DOHH2 (cell line): ENCODE results near the gene SMIM9.

ENCODE experiments used
- H3F3A ChIP-seq: fragments of 200-600 bp; sonication (generic), shearing (Covaris generic); 2 replicates; pipeline ENCODE4 v1.6.0; 2016; ENCODE audit warnings: antibody characterized with exemption, mild to moderate bottlenecking; ENCODE audit not compliant: control insufficient read depth, insufficient read depth
- H3K27ac ChIP-seq: fragments of 200-600 bp; sonication (generic); 2 replicates; pipeline ENCODE4 v1.5.1; 2014; ENCODE audit warnings: low read depth, mild to moderate bottlenecking, low read length, moderate library complexity
- H3K27me3 ChIP-seq: fragments of 200-600 bp; sonication (generic); 2 replicates; pipeline ENCODE4 v1.6.1; 2014; ENCODE audit warnings: mild to moderate bottlenecking, low read length, mixed read lengths; ENCODE audit not compliant: control insufficient read depth
- H3K36me3 ChIP-seq: fragments of 200-600 bp; sonication (generic); 2 replicates; pipeline ENCODE4 v1.6.1; 2014; ENCODE audit warnings: mild to moderate bottlenecking, low read length, moderate library complexity, mixed read lengths; ENCODE audit not compliant: control insufficient read depth
- H3K4me1 ChIP-seq: fragments of 200-600 bp; sonication (generic); 2 replicates; pipeline ENCODE4 v1.6.1; 2014; ENCODE audit warnings: mild to moderate bottlenecking, low read length, mixed read lengths; ENCODE audit not compliant: control insufficient read depth
- H3K4me2 ChIP-seq: fragments of 200-600 bp; sonication (generic); 2 replicates; pipeline ENCODE4 v1.6.0; 2014; ENCODE audit warnings: mild to moderate bottlenecking, low read length, moderate library complexity
- H3K4me3 ChIP-seq: fragments of 200-600 bp; sonication (generic); 2 replicates; pipeline ENCODE4 v1.5.1; 2014; ENCODE audit warnings: mild to moderate bottlenecking, low read length, mixed read lengths
- H3K79me2 ChIP-seq: fragments of 200-600 bp; sonication (generic); 2 replicates; pipeline ENCODE4 v1.6.1; 2014; ENCODE audit warnings: mild to moderate bottlenecking, low read length, mixed read lengths; ENCODE audit not compliant: control insufficient read depth
- H3K9me2 ChIP-seq: fragments of 200-600 bp; sonication (generic); replicated peaks from 2 replicates; pipeline ENCODE4 v1.6.1; 2014; ENCODE audit warnings: mild to moderate bottlenecking, low read length, mixed read lengths; ENCODE audit not compliant: control insufficient read depth
- H3K9me3 ChIP-seq: fragments of 200-600 bp; sonication (generic); 2 replicates; pipeline ENCODE4 v1.6.1; 2014; ENCODE audit warnings: antibody characterized with exemption, low read length, mixed read lengths; ENCODE audit not compliant: control insufficient read depth, insufficient read depth
- H4K20me1 ChIP-seq: fragments of 200-600 bp; sonication (generic); 2 replicates; pipeline ENCODE4 v1.6.0; 2014; ENCODE audit warnings: low read depth, mild to moderate bottlenecking, antibody characterized with exemption, low read length, moderate library complexity; ENCODE audit not compliant: control insufficient read depth, insufficient read depth
- EZH2phosphoT487 ChIP-seq: fragments of 200-600 bp; sonication (generic); IDR thresholded peaks from 2 replicates; pipeline ENCODE4 v1.6.1; 2017; ENCODE audit warnings: borderline replicate concordance, mild to moderate bottlenecking, antibody characterized with exemption, low read length, moderate library complexity, mixed read lengths
- TF ChIP-seq, protein P1 (sequence below): fragments of 200-600 bp; sonication (generic); IDR thresholded peaks from one replicate; pipeline ENCODE4 v1.5.1; 2014; ENCODE audit warnings: antibody characterized with exemption, mild to moderate bottlenecking, low read depth, low read length; ENCODE audit not compliant: poor library complexity, severe bottlenecking

Gene SMIM9

DNA sequence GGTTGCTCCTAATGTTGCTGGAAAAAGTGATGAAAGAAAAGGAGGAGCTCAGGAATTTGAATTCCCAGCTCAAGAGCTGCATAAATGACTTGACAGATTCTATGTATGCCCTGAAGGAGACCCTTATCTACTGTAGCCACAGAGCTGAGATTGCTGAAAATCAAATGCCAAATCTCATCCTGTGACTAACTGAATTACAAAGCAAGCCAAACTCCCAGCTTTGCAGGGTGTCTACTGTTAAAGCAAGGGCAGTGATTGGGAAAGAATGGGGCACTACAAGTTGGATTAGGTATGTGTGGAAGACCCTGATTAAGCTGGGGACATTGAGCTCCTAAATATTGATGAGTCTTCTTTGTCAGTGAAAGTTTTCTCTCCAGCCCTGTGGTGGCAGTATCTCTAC is 20.8 kb upstream of the SMIM9 start:
- Histone ChIP-seq H3K9me2 (no peaks in the 10 kb centered on the region), H3K27me3 (no peaks in the 10 kb centered on the region), H3K4me3 (no peak overlapping the region), H3K79me2 (no peaks in the 10 kb centered on the region), H3K4me1 (no peaks in the 10 kb centered on the region), H3F3A (no peaks in the 10 kb centered on the region), H4K20me1 (no peaks in the 10 kb centered on the region), H3K27ac (no peak overlapping the region), H3K9me3 (no peaks in the 10 kb centered on the region), H3K36me3 (no peaks in the 10 kb centered on the region), H3K4me2 (no peak overlapping the region)
- TF ChIP-seq EZH2phosphoT487: no peak
- TF ChIP-seq, protein P1, sequence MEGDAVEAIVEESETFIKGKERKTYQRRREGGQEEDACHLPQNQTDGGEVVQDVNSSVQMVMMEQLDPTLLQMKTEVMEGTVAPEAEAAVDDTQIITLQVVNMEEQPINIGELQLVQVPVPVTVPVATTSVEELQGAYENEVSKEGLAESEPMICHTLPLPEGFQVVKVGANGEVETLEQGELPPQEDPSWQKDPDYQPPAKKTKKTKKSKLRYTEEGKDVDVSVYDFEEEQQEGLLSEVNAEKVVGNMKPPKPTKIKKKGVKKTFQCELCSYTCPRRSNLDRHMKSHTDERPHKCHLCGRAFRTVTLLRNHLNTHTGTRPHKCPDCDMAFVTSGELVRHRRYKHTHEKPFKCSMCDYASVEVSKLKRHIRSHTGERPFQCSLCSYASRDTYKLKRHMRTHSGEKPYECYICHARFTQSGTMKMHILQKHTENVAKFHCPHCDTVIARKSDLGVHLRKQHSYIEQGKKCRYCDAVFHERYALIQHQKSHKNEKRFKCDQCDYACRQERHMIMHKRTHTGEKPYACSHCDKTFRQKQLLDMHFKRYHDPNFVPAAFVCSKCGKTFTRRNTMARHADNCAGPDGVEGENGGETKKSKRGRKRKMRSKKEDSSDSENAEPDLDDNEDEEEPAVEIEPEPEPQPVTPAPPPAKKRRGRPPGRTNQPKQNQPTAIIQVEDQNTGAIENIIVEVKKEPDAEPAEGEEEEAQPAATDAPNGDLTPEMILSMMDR: no peak

DNA sequence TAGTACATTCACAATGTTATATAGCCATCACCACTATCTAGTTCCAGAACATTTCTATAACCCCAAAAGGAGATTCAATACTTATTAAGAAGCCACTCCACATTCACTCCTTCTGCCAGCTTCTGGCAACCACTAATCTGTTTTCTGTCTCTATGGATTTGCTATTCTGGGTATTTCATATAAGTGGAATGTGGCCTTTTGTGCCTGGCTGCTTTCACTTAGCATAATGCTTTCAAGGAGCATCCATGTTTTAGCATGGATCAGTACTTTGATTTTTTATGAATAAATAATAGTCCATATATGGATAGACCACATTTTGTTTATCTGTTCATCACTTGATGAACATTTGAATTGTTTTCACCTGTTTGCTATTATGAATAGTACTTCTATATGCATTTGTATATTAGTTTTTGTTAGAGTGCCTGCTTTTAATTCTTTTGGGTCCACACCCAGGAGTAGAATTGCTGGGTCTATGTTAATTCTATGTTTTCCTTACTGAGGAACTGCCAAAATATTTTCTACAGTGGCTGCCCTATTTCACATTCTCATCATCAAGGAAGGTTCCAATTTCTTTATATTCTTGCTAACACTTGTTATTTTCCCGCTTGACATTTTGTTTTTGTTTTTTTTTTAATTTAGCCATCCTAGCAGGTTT is 16.6 kb upstream of the SMIM9 start:
- Histone ChIP-seq H3K79me2 (no peaks in the 10 kb centered on the region), H3K4me2 (no peak overlapping the region)
- TF ChIP-seq, protein P1: no peak
- no peak for TF ChIP-seq EZH2phosphoT487

DNA sequence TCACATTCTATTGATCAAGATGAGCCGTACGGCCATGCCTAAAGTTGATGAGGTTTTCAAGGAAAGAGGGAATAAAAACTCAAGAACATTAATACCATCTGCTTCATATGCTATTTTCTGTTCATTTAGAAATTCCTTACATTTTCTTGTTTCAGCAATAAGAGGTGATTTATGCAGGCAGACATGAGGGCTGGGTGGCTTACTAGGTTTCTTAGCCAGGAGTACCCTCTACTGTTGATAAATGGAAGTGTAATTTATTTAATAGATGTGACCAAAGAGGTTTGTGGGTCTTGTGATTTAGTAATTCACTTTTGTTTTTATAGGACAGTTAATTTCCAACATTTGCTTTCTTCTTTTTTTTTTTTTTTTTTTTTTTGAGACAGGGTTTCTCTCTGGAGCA is 6.4 kb upstream of the SMIM9 start:
- H3K9me3 ChIP-seq: no peaks in the 10 kb centered on the region
- no peak overlapping the region for H3K4me2 ChIP-seq
- H3K4me3 ChIP-seq: no peak overlapping the region
- no peaks in the 10 kb centered on the region for H3K4me1 ChIP-seq
- no peaks in the 10 kb centered on the region for H3F3A ChIP-seq
- H3K27me3 ChIP-seq: no peaks in the 10 kb centered on the region
- no peak overlapping the region for H3K27ac ChIP-seq
- no peak for TF ChIP-seq EZH2phosphoT487
- TF ChIP-seq, protein P1: peak; percentile 50
- H3K79me2 ChIP-seq: no peaks in the 10 kb centered on the region
- no peaks in the 10 kb centered on the region for H3K36me3 ChIP-seq
- H3K9me2 ChIP-seq: no peaks in the 10 kb centered on the region
- H4K20me1 ChIP-seq: no peaks in the 10 kb centered on the region

More for the DNA sequence above, 16.6 kb upstream of the SMIM9 start:
- Histone ChIP-seq H3K9me3 (no peaks in the 10 kb centered on the region), H3K4me3 (no peak overlapping the region), H3K4me1 (no peaks in the 10 kb centered on the region), H3K36me3 (no peaks in the 10 kb centered on the region), H3K27ac (no peak overlapping the region), H4K20me1 (no peaks in the 10 kb centered on the region), H3K27me3 (no peaks in the 10 kb centered on the region), H3F3A (no peaks in the 10 kb centered on the region), H3K9me2 (no peaks in the 10 kb centered on the region)
